HG03432 (cell line): ENCODE measurements around the gene FRMPD4.
"Not testable (repeated sequence)": the region's sequence is repeated elsewhere in the genome, so short reads cannot be mapped to it uniquely, and the experiment has no call there.

Experiments
- ATAC-seq: cut with Tn5 transposase; IDR thresholded peaks from one replicate; pipeline ENCODE4 v1.9.1; 2021; ENCODE audit warnings: mild to moderate bottlenecking, moderate library complexity; ENCODE audit not compliant: unreplicated experiment

FRMPD4 gene

DNA sequence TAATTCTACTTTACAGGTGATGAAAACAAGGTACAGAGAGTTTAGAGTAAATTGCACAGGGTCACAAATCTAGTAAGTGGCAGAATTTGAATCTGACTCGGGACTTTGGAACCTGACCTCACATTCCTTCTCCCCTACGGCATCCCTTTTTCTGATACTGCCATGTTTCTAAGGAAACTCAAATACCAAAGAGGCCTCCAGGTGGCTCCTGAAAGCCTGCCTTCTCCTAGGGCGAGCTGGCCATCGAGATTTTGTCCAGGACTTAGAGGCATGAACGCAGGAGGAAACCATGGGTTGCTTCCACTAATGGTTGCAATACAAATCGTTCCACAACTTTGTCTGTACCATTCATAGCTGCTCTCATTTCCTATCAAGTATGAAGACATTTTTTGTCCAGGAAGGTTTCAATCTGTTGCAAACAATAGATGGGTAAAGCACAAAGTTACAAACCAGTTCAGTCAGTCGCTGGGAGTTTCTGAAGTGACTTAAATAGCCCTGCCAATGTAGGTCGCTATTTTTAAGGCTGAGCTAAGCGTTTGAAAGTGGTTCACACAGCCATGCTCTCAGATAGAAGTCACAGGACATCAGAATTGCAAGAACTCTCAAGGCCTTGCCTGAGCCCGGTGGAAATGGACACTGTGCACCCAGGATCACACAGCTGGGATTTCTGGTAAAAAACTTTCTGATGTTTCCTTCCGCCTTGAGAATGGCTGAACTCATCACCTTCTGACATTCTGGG, 356.3 kb downstream of the FRMPD4 start:
- no peak for ATAC-seq

DNA sequence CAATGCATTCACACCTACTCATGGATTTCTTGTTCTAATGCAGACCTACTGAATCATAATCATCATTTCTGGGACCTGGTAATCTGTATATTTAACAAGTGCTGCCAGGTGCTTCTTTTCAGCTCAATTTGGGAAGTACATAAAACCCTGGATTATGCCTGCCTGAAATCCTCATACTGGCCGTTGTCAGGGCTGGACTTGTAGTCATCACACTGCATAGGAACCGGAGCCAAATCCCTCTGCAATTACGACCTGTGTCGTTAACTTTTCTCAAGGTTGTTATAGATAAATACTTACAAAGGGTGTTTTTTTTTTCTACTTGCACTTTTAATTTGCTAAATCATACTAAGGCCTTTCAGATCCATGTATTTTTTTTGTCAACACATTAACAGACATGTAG, 358.1 kb downstream of the FRMPD4 start:
- ATAC-seq: no peak

DNA sequence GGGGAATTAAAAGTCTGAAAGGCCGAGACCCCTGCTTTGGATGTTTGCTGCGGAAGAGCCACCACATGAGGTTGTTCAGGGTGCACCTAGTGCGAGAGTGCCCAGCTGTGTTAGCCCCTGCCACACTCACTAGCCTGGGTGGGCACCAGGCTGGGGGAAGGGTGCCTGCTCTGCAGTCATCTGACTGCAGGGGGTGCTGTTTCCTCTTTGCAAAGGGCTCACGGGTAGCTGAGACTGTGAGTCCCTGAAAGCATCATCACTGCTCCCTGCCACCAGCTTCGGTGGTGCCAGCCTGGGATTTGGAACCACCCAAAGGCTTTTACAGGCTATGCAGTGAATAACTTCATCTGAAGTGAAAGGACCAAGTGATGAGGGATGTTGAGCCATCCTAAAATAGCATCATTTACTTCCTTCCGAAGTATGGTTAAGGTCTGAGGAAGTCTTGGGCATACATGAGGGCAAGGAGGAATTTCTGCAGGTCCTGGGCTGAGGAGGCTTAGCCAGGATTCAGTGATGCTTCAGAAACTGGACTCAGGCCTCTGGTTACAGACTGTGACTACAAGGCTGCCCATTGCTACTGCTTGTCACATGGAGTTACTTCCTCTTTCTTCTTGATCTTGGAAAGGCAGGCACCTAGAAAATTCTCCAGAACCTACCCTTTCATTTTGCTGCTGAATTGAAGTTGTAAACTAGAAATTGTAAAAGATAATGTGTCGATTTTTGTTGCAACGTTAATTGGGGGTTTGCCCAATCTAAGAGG, 359.7 kb downstream of the FRMPD4 start:
- ATAC-seq: peak; percentile 54

DNA sequence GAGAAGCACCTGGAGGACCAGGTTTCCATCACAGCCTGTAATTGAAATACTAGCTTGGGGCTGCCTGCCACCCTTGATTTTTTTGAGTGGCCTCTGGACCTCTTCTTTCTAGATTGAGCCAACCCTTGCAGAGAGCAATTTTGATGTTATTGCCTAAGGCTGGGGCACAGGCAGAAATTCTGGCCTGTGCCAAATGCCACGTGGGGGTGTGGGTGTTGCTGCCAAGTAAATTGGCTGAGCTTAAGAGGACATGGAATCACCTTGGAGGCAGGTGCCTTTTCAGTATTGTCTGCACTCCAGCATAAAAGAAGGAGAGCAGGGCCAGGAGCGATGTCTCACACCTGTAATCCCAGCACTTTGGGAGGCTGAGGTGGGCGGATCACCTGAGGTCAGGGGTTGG, 366.9 kb downstream of the FRMPD4 start:
- ATAC-seq: no peak

DNA sequence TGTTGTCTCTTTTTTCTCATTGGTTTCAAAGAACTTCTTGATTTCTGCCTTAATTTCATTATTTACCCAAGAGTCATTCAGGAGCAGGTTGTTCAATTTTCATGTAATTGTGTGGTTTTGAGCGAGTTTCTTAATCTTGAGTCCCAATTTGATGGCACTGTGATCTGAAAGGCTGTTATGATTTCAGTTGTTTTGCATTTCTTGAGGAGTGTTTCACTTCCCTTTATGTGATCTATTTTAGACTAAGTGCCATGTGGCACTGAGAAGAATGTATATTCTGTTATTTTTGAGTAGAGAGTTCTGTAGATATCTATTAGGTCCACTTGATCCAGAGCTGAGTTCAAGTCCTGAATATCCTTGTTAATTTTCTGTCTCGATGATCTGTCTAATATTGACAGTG, 377.1 kb downstream of the FRMPD4 start:
- peak; percentile 98 for ATAC-seq

DNA sequence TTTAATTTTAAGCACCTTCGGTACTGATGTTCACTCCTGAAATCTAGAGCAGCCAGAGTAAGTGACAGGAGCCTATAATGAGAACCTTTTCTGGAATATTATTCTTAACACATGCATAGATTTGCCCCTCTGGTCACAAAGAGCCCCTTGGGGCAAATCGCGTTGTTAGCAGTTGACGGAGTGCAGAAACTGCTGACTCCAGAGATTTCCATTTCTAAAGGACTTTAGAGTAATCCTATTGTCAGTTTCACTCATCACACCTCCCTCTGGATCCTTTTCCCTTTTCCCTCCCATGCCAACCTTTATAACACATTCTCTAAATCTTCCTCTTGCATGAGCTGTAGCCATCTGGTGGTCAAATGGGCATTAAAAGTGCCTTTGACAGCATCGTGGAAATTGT, 388.0 kb downstream of the FRMPD4 start:
- ATAC-seq: no peak

DNA sequence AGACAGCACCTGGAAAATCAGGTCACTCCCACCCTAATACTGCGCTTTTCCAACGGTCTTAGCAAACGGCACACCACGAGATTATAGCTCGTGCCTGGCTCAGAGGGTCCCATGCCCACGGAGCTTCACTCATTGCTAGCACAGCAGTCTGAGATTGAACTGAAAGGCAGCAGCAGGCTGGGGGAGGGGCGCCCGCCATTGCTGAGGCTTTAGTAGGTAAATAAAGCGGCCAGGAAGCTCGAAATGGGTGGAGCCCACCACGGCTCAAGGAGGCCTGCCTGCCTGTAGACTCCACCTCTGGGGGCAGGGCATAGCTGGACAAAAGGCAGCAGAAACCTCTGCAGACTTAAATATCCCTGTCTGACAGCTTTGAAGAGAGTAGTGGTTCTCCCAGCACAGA, 399.8 kb downstream of the FRMPD4 start:
- not testable (repeated sequence) for ATAC-seq

DNA sequence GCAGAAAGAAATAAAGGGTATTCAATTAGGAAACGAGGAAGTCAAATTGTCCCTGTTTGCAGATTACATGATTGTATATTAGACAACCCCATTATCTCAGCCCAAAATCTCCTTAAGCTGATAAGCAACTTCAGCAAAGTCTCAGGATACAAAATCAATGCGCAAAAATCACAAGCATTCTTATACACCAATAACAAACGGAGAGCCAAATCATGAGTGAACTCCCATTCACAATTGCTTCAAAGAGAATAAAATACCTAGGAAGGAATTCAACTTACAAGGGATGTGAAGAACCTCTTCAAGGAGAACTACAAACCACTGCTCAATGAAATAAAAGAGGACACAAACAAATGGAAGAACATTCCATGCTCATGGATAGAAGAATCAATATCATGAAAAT, 404.0 kb downstream of the FRMPD4 start:
- not testable (repeated sequence) for ATAC-seq

DNA sequence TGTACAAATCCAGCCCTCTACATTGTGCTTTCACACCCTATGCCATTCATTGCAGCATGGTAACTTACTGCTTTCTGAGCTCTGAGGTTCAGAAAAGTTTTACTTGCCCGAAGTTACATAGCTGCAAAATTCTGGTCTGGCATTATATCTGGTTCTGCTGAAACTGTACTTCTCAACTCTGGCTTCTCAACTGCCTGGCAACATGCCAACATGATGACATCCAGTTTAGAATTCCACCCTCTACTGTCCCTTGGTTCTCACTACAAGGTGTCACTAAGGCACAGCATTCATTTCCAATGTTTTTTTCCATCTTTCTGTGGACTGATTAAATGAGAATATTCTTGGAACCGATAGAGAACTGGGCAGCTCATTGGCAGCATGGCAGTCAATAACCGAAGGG, 410.1 kb downstream of the FRMPD4 start:
- no peak for ATAC-seq

DNA sequence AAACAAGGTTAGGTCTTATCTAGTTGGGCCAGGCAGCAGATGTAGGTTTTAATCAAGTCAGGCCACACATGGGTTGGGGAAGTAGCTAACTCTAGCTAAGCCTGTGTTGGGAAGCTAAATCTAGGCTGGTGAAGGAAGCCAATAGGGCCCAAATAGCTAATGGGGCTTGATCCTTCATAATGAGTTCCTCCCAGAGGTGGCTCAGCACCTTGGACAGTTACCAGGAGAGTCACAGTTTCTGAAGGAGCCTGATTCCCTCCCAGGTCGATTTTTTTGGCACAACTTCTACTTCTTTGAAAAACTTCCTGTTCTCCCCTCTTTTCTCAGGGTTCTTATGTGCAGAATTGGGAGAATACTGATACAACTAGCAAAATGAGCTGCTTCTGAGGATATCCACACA, 410.5 kb downstream of the FRMPD4 start:
- no peak for ATAC-seq

DNA sequence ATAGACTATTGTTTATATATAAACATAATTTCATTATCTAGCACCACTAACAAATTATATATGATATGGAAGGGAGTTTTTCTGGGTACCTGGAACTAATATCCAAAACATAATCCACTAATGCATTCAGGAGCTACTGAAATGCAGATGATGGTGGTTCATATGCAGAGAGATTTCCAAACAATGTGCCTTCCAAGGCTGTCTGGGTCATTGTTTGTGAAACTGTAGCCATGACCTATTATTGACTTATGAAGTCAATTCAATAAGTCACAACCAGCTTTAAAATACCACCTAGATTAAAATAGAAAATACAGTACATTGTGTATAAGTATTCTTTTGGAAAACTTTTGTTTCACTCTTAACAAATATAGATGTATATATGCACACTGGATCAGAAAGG, 415.9 kb downstream of the FRMPD4 start:
- no peak for ATAC-seq

DNA sequence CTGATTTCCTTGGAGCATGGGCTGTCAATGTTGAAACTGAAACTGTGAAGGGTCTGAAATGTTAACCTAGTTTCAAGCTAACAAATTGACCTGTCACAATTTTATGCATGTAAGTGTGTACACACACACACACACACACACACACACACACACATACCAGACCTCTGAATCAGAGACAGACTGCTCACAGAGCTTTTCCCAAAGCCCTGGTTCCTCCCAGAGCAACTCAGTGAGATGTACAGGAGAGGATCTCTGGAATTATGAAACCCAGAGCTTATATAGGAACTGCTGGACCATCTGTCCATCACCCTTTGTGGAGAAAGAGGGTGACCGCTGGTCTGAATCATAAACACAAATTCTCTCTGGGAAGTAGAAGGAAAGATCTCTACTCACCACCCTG, 424.8 kb downstream of the FRMPD4 start:
- no peak for ATAC-seq

DNA sequence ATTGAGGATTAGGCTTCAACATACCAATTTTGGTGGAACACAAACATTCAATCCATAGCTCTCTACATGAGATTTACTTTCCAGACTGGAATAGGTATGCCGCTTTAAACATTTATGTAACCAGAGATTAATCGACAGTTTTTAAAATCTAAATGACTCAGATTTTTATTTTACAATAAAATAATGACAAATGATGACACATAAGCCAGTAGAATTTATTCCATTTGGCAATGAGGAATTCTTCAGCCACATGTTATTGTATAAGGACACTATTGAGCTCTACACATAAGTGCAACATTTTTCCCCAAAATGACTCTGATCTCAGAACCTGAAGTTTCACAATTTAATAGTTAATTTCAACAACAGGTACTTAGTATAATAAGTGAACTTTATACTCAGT, 425.9 kb downstream of the FRMPD4 start:
- ATAC-seq: no peak

DNA sequence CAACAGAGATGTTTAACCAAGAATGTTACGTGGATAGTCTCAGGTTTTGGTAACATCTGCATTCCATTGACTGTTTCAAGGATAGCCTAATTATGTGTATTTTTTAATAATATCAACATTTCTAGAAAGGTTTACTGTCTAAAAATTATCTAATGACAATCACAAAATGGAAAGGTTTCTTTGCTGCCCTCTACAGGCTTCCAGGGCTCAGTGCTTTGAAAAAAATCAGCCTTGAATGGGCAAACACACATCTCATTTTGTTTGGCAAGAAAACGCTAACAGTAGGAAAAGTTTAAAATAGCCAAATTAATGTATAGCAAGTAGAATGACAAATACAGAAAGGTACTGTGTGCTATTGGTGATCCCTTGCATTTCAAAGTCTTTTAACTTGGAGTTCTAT, 429.6 kb downstream of the FRMPD4 start:
- no peak for ATAC-seq

DNA sequence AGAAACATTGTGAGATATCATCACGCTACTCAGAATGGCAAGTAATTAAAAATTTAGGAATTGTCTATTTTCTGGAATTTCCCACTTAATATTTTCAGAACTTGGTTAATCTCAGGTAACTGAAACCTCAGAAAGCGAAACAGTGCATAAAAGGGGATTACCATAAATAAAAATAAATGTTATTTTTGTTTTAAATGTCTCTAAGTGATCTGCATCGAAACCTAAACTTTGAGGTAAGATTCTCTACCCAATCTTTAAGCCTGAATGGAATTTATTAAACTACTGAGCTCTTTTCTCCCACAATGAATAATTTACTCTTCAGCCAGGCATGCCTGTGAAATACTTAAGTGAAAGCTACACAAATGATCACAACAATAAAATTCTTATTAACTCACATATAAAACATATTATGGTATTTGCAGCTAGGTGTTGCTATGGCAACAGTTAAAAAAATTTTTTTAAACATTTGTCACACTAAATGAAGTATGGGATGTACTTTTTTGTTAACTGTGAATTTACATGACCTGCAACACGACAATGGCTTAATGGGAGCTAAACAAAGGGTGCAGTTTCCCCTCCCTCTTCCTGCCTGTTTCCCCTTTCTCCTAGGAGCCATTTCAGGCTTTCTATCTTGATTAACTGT, 432.7 kb downstream of the FRMPD4 start:
- ATAC-seq: peak; percentile 67

DNA sequence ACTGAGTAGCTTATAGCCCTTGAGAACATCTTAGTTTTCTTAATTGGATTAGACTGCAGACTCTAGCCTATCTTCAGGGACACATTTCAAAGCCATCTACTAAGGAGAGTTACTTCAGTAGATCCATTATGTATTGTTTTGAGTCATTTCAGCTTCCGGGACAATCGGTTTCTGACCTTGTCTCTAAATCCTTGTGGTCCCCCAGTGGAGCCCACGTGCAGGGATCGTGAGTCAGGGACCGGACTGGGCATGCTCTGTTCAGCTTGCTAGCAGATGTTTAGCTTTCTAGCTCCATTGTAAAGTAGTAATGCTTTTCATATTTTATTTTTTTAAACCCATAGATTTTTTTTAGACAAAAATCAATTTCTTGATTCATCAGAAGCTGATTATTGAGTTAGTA, 441.0 kb downstream of the FRMPD4 start:
- ATAC-seq: no peak

DNA sequence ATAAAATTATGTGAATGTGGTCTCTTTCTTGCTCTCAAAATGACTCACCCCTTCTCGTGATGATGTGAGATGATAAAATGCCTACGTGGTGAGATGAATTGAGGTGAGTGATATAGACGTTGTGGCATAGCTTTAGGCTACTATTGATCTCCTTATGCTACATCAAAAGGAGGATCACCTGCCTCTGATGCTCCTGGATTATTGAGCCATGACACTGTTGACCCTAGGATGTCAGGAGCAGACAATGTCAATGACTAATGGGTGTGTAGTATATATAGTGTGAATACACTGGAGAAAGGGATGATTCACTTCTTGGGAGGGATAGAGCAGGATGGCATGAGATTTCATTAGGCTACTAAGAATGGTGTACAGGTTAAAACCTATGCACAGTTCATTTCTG, 442.3 kb downstream of the FRMPD4 start:
- no peak for ATAC-seq

DNA sequence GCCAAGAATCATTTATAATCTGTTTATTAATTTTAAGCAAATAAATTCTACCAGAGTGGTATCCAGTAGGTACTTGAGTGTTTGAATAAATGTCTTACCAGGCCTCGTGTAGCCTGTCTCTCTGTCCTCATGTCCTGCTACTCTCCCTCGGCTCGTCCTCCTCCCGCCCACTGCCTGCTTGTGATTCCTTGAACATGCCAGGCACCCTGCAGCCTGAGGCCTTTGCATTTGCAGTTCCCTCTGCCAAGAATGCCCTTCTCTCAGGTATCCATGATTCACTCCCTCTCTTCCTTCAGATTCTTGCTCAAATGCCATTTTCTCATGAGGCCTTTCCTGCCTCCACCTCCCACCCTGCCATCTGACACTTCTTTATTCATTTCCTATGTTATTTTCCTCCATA, 443.3 kb downstream of the FRMPD4 start:
- no peak for ATAC-seq

DNA sequence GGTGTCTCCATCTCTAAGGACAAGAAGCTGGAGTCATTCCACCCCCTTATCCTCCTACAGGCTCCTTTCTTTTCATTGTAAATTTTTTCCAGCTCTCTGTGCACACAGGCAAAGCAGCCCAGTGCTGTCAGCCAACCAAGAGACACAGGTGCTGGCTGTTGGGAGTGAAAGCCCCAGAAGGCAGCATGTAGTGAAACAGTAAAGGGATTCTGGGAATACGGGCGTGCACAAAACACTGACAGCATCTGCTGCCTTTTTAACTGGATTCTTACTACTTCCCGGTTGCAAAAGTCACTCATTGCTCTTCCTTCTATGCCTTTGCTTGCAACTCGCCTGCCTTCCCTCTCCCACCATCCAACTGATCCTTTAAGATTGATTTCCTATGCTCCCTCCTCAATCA, 444.4 kb downstream of the FRMPD4 start:
- no peak for ATAC-seq

DNA sequence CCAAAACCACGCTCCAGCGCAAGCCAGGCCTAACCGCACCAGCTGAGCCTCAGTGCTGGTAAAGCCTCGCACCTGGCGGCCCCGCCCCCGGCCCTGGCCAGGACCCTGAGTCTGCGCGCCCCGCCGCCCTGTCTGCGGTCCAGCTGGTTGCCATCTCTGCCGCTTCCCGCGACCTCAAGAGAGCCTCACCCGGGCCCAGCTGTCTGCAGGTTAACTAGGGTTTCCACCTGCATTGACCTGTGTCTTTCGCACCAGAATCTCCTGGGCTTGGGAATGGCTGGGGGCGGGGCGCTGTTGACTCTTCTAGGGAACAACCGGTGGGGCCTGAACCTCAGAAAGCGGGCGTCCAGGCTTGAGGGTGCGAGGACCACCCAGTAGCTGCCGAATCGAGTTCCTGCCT, 445.3 kb downstream of the FRMPD4 start:
- ATAC-seq: no peak

DNA sequence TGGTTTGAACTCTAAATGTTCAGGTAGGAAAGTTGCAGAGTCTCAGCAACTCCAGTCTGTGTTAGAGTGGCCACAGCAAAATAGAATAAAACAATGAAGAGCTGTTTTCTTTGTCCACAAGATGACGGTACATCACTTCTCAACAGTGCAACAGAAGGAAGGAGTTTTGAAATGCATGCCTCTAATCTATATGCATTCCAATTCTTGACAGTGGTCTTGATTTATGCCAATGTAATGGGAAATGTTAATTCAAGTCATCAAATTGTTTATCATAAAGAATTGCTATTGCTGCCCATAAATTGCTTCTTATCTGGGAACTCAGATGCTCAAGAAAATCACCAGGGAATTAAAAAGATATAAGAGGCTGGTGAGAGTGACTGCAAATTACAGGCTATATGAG, 457.4 kb downstream of the FRMPD4 start:
- no peak for ATAC-seq

DNA sequence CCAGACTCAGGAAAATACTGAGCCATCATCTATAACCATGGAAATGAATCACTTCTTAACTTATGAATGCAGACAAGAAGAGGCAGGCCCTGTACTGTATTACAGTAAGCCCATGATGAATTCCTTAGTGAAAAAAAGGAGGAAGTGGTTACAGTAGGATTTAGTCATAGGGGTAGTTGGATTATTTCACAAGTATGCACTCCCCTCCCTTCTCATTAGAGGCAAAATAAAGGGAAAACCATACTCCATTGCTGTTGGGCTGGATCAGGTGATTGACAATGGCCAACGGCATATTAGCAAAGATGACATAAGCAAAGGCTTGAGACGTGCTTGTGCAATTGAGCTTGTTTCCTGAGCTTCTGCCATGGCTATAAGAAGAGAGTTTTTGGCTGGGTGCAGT, 471.8 kb downstream of the FRMPD4 start:
- no peak for ATAC-seq
